SU-DHL-6 (cell line): Measurements from ENCODE around the gene DOCK11.

Experiments used
- H2AFZ ChIP-seq: fragments of 200-600 bp; sonication (generic); 2 replicates; pipeline ENCODE4 v1.6.1; 2014; ENCODE audit warnings: low read depth, mild to moderate bottlenecking, moderate library complexity, mixed read lengths, antibody characterized with exemption, low read length; ENCODE audit not compliant: severe bottlenecking
- H3F3A ChIP-seq: fragments of 200-600 bp; shearing (Covaris generic); 2 replicates; pipeline ENCODE4 v1.6.0; 2016; ENCODE audit warnings: antibody characterized with exemption, mild to moderate bottlenecking; ENCODE audit not compliant: insufficient read depth
- H3K27ac ChIP-seq: fragments of 200-600 bp; sonication (generic); 2 replicates; pipeline ENCODE4 v1.5.1; 2016; ENCODE audit warnings: low read depth, mild to moderate bottlenecking, low read length, moderate library complexity, mixed read lengths
- H3K27me3 ChIP-seq: fragments of 200-600 bp; sonication (generic), shearing (Covaris generic); 2 replicates; pipeline ENCODE4 v1.6.0; 2014; ENCODE audit warnings: mild to moderate bottlenecking, low read length
- H3K36me3 ChIP-seq: fragments of 200-600 bp; sonication (generic); 2 replicates; pipeline ENCODE4 v1.6.1; 2014; ENCODE audit warnings: mild to moderate bottlenecking, low read length, mixed read lengths
- H3K4me2 ChIP-seq: fragments of 300-600, 200-600 bp; shearing (Covaris generic), sonication (generic); 2 replicates; pipeline ENCODE4 v1.6.0; 2014; ENCODE audit warnings: low read length, low read depth, mild to moderate bottlenecking; ENCODE audit not compliant: poor library complexity, severe bottlenecking
- H3K4me3 ChIP-seq: fragments of 200-600 bp; sonication (generic); 2 replicates; pipeline ENCODE4 v1.5.1; 2014; ENCODE audit warnings: antibody characterized with exemption, low read length, mild to moderate bottlenecking, mixed read lengths; ENCODE audit not compliant: insufficient read depth, poor library complexity, severe bottlenecking
- H3K79me2 ChIP-seq: fragments of 200-600 bp; sonication (generic); 2 replicates; pipeline ENCODE4 v1.6.1; 2014; ENCODE audit warnings: mild to moderate bottlenecking, low read length, moderate library complexity; ENCODE audit not compliant: insufficient read depth
- H3K9ac ChIP-seq: fragments of 200-600 bp; sonication (generic); 2 replicates; pipeline ENCODE4 v1.7.0; 2014; ENCODE audit warnings: mild to moderate bottlenecking, low read length
- H3K9me2 ChIP-seq: fragments of 200-600 bp; sonication (generic); replicated peaks from 2 replicates; pipeline ENCODE4 v1.6.1; 2014; ENCODE audit warnings: low read length; ENCODE audit not compliant: insufficient read depth
- H3K9me3 ChIP-seq: fragments of 200-600 bp; sonication (generic); 2 replicates; pipeline ENCODE4 v1.6.1; 2014; ENCODE audit warnings: low read length, mixed read lengths; ENCODE audit not compliant: insufficient read depth
- H4K20me1 ChIP-seq: fragments of 200-600 bp; sonication (generic); 2 replicates; pipeline ENCODE4 v1.6.1; 2014; ENCODE audit warnings: low read depth, mild to moderate bottlenecking, antibody characterized with exemption, low read length, moderate library complexity, mixed read lengths
- EZH2phosphoT487 ChIP-seq: fragments of 200-600 bp; sonication (generic), shearing (Covaris generic); conservative IDR thresholded peaks from 2 replicates; pipeline ENCODE4 v1.6.1; 2018; ENCODE audit warnings: mild to moderate bottlenecking, antibody characterized with exemption, low read length, moderate library complexity, mixed read lengths
- TF ChIP-seq, protein P1 (sequence below): fragments of 200-600 bp; sonication (generic); IDR thresholded peaks from one replicate; pipeline ENCODE4 v1.5.1; 2017; ENCODE audit warnings: antibody characterized with exemption, mild to moderate bottlenecking, low read length, moderate library complexity; ENCODE audit not compliant: insufficient read depth, poor library complexity, severe bottlenecking

Gene DOCK11

DNA sequence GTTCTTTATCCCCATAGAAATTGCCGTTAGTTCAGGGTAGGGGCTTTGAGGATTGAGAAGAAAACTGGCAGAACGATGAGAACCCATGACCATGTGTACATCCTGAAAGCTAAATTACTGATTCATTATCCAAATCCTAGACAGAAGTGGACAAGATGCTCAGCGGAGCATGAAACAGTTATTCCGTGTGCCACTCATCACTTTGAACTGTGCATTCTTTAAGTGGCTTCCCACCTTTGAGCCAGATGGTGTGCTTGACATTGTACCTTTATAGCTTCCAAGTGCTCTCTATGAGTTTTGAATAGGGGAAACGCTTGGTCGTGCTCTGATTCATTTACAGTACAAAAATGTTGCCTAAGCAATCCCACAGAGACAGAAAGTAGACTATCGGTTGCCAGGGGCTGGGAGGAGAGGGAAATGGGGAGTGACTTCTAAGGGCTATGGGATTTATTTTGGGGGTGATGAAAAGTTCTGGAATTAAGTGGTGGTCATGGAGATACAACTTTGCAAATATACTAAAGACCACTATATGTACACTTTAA lies 100.0 kb downstream of the DOCK11 start:
- H2AFZ ChIP-seq = no peak overlapping the region
- no peak overlapping the region for H3K4me3 ChIP-seq
- no peaks in the 10 kb centered on the region for H3K9me3 ChIP-seq
- H3K79me2 ChIP-seq = no peaks in the 10 kb centered on the region
- TF ChIP-seq, protein P1, sequence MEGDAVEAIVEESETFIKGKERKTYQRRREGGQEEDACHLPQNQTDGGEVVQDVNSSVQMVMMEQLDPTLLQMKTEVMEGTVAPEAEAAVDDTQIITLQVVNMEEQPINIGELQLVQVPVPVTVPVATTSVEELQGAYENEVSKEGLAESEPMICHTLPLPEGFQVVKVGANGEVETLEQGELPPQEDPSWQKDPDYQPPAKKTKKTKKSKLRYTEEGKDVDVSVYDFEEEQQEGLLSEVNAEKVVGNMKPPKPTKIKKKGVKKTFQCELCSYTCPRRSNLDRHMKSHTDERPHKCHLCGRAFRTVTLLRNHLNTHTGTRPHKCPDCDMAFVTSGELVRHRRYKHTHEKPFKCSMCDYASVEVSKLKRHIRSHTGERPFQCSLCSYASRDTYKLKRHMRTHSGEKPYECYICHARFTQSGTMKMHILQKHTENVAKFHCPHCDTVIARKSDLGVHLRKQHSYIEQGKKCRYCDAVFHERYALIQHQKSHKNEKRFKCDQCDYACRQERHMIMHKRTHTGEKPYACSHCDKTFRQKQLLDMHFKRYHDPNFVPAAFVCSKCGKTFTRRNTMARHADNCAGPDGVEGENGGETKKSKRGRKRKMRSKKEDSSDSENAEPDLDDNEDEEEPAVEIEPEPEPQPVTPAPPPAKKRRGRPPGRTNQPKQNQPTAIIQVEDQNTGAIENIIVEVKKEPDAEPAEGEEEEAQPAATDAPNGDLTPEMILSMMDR = no peak
- no peak for TF ChIP-seq EZH2phosphoT487
- no peaks in the 10 kb centered on the region for H4K20me1 ChIP-seq
- H3K4me2 ChIP-seq = no peak overlapping the region
- no peak overlapping the region for H3K27ac ChIP-seq
- H3F3A ChIP-seq = no peaks in the 10 kb centered on the region
- H3K36me3 ChIP-seq = no peaks in the 10 kb centered on the region
- H3K9me2 ChIP-seq = no peaks in the 10 kb centered on the region
- H3K27me3 ChIP-seq = no peaks in the 10 kb centered on the region
- no peak overlapping the region for H3K9ac ChIP-seq

DNA sequence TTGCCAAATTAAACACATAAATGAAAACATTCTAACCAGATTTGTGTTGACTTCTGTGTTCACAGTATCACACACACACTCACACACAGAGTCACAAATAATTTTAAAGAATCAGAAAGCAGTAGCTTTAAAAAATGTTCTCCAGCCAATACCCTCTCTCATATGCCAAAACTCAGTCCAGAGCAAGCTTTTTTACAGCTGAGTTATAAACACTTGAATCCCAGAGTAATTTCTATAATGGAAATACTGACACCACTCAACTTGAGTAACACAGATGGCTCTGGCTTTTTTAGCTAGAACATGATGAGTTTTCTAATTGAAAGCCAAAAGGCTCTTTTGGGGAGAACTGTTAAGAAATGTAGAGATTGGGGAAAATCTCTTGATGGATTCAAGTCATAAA lies 100.8 kb downstream of the DOCK11 start:
- Histone ChIP-seq H3K27ac (no peak overlapping the region), H3K79me2 (no peaks in the 10 kb centered on the region), H4K20me1 (no peaks in the 10 kb centered on the region), H3K9me2 (no peaks in the 10 kb centered on the region), H3K36me3 (no peaks in the 10 kb centered on the region), H2AFZ (no peak overlapping the region), H3F3A (no peaks in the 10 kb centered on the region), H3K9ac (no peak overlapping the region), H3K27me3 (no peaks in the 10 kb centered on the region), H3K9me3 (no peaks in the 10 kb centered on the region), H3K4me3 (no peak overlapping the region), H3K4me2 (no peak overlapping the region)
- no peak for TF ChIP-seq EZH2phosphoT487
- TF ChIP-seq, protein P1 = no peak

DNA sequence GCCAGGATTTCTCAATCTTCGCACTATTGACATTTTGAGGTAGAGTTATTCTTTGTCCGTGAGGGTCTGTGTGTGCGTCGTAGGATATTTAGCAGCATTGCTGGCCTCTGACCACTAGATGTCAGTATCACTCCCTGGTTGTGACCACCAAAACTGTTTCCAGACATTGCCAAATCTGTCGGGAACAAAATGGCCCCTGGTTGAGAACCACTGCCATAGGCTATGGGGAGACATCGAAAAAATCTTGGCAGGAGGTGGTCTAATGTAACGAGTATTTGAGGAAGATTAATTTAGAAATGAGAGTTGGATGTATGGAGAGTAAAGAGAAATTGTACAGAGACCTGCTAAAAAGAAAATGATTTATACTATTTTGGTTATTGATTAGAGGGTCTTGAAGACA lies 108.4 kb downstream of the DOCK11 start:
- no peaks in the 10 kb centered on the region for H3F3A ChIP-seq
- no peaks in the 10 kb centered on the region for H3K9me3 ChIP-seq
- H3K4me2 ChIP-seq = no peak overlapping the region
- H3K27me3 ChIP-seq = no peaks in the 10 kb centered on the region
- H3K9me2 ChIP-seq = no peaks in the 10 kb centered on the region
- no peak overlapping the region for H3K4me3 ChIP-seq
- H3K9ac ChIP-seq = no peak overlapping the region
- no peaks in the 10 kb centered on the region for H4K20me1 ChIP-seq
- H3K27ac ChIP-seq = no peak overlapping the region
- TF ChIP-seq, protein P1 = peak; percentile 36
- no peak for TF ChIP-seq EZH2phosphoT487
- no peaks in the 10 kb centered on the region for H3K36me3 ChIP-seq
- no peak overlapping the region for H2AFZ ChIP-seq
- no peaks in the 10 kb centered on the region for H3K79me2 ChIP-seq
